Erythroblast (primary cell): ENCODE results near the gene HDAC4.

Experiments used
- DNase-seq, 2 experiments: peaks; one replicate each; lab custom pipeline; 2025; lab: John Stamatoyannopoulos, UW
- GATA1 ChIP-seq: IDR thresholded peaks from 2 replicates; pipeline ENCODE4 v1.6.1; 2011; ENCODE audit warnings: low read depth, mild to moderate bottlenecking, control low read depth, low read length, moderate library complexity
- POLR2A ChIP-seq: IDR thresholded peaks from 2 replicates; pipeline ENCODE4 v1.6.1; 2011; ENCODE audit warnings: mild to moderate bottlenecking, low read length

The HDAC4 gene

GRCh38 chr2:239312741-239313667, 87.8 kb downstream of the HDAC4 start:
- TF ChIP-seq POLR2A (no peak), GATA1 (no peak)
- no peak for DNase-seq

- no peak for TF ChIP-seq GATA1
These were observed 88.7 kb downstream of the HDAC4 start for GRCh38 chr2:239312081-239312511.

GRCh38 chr2:239311132-239312040, 89.4 kb downstream of the HDAC4 start:
- no peak for DNase-seq
- TF ChIP-seq GATA1 (no peak), POLR2A (no peak)

More at GRCh38 chr2:239312081-239312511, 88.7 kb downstream of the HDAC4 start:
- DNase-seq = no peak

- DNase-seq = no peak
- TF ChIP-seq POLR2A (no peak), GATA1 (no peak)
These were observed 90.3 kb downstream of the HDAC4 start for GRCh38 chr2:239310401-239311061.

- TF ChIP-seq POLR2A (no peak), GATA1 (no peak)
- no peak for DNase-seq
These were observed 91.2 kb downstream of the HDAC4 start for GRCh38 chr2:239309398-239310245.

- DNase-seq = no peak
These were observed 92.0 kb downstream of the HDAC4 start for GRCh38 chr2:239308661-239309397.

GRCh38 chr2:239307921-239308613, 92.8 kb downstream of the HDAC4 start:
- TF ChIP-seq GATA1 (no peak), POLR2A (no peak)
- no peak for DNase-seq

More at GRCh38 chr2:239308661-239309397, 92.0 kb downstream of the HDAC4 start:
- TF ChIP-seq GATA1 = no peak
- no peak for TF ChIP-seq POLR2A

GRCh38 chr2:239307221-239307569, 93.6 kb downstream of the HDAC4 start:
- TF ChIP-seq GATA1 (no peak), POLR2A (no peak)
- DNase-seq = no peak

- no peak for TF ChIP-seq POLR2A
- no peak for TF ChIP-seq GATA1
- DNase-seq = no peak
These were observed 94.3 kb downstream of the HDAC4 start for GRCh38 chr2:239306274-239307220.

GRCh38 chr2:239305771-239306170, 95.0 kb downstream of the HDAC4 start:
- no peak for TF ChIP-seq POLR2A
- no peak for TF ChIP-seq GATA1
- no peak for DNase-seq

GRCh38 chr2:239305222-239305575, 95.6 kb downstream of the HDAC4 start:
- TF ChIP-seq GATA1 (no peak), POLR2A (no peak)
- no peak for DNase-seq
